AG10803 (cell line): ENCODE measurements around the gene SLC9A3.

ENCODE experiments used
- DNase-seq: peaks from one replicate; pipeline ENCODE4 v3.0.0; 2010; ENCODE audit warnings: low read depth
- H3K4me3 ChIP-seq: 2 replicates; pipeline ENCODE4 v1.5.1; 2011; ENCODE audit warnings: mild to moderate bottlenecking, low read length, control low read depth
- TF ChIP-seq, protein P1 (sequence below): conservative IDR thresholded peaks from 2 replicates; pipeline ENCODE4 v1.5.1; 2011; ENCODE audit warnings: mild to moderate bottlenecking, low read length, control low read depth, inconsistent platforms

Gene SLC9A3

DNA sequence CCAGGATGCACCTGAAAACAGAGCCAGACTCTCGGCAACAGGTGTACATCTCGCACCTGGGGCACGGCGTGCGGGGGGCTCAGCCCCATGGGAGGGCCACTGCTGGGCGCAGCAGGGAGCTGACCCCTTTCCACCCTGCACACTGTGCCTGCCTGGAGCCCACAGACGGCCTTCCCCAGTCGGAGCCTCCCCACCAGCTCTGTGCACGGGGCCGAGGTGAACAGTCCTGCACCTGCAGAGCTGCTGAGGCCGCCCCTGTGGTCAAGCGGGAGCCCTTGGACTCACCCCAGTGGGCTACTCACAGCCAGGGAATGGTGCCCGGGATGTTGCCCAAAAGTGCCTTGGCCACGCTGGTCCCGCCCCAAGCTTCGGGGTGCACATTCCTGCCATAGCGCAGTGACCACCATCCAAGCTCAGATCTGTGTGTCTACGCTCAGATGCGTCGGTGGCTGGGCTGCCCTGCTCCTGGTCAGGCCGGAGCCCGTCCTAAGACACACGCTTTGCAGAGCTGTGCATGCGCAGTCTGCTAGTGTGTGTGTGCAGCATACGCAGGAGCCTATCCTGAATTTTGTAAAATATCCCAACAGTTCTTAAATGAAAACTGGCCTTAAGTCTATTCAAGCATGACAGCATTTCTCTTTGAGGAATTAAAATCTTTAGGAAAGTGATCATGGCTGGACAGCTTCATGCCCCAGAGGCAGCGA lies 89.7 kb downstream of the SLC9A3 start:
- no peak for DNase-seq
- TF ChIP-seq, protein P1, sequence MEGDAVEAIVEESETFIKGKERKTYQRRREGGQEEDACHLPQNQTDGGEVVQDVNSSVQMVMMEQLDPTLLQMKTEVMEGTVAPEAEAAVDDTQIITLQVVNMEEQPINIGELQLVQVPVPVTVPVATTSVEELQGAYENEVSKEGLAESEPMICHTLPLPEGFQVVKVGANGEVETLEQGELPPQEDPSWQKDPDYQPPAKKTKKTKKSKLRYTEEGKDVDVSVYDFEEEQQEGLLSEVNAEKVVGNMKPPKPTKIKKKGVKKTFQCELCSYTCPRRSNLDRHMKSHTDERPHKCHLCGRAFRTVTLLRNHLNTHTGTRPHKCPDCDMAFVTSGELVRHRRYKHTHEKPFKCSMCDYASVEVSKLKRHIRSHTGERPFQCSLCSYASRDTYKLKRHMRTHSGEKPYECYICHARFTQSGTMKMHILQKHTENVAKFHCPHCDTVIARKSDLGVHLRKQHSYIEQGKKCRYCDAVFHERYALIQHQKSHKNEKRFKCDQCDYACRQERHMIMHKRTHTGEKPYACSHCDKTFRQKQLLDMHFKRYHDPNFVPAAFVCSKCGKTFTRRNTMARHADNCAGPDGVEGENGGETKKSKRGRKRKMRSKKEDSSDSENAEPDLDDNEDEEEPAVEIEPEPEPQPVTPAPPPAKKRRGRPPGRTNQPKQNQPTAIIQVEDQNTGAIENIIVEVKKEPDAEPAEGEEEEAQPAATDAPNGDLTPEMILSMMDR, result no peak
- no peak overlapping the region for H3K4me3 ChIP-seq

DNA sequence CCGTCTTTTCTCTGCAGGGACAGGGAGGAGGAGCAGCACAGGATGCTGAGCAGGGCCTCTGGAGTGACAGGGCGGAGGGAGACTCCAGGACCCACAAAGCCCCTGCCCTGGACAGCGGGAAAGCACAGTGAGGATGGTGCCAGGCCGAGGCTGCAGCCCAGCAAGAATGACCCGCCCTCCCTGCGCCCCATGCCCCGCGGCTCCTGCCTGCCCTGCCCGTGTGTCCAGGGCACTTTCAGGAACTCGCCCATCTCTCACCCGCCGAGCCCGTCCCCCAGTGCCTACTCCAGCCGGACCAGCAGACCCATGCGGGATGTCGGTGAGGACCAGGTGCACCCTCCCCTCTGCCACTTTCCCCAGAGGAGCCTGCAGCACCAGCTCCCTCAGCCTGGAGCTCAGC lies 90.4 kb downstream of the SLC9A3 start:
- no peak overlapping the region for H3K4me3 ChIP-seq
- TF ChIP-seq, protein P1, result no peak
- no peak for DNase-seq

DNA sequence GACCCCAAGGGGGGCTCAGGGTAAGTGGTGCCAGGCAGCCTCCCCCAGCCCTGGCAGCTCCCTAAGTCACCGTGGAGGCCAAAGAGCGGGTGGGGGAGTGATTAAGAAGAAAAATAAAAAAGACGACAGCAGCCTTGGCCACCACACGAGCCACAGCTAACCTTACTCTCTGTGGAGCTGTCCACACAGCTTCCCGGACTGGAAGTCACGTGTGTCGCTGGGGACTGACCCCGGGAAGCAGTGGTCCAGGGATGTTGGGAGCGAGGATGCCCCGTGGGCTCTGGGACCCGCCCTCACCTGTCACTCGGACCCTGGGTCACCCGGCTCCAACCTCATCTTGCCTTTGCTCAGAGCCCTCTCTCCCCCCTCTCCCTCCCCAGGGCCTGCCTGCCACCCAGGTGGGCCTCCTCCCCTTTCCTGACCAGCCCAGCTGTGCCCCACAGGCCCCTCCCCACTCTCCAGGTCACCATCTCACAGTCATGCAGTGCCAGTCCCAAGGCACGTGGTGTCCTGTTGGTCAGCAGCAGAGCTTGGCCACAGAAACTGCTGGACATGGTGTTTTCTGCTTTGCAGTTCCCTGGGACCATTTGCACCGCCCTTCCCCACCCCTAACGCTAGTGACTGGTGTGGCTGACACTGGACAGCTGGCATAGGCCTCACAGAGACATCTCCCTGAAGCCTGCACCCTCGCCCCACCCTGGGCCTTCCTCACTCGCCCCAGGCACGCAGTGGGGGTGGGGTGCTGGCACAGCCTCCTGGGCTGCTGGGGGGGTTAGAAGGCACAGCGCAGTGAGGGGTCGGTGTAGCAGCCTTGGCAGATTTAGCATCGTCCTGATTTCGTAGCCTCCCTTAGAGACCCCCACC lies 91.1 kb downstream of the SLC9A3 start:
- DNase-seq, result no peak
- TF ChIP-seq, protein P1, result no peak
- H3K4me3 ChIP-seq, result no peak overlapping the region

DNA sequence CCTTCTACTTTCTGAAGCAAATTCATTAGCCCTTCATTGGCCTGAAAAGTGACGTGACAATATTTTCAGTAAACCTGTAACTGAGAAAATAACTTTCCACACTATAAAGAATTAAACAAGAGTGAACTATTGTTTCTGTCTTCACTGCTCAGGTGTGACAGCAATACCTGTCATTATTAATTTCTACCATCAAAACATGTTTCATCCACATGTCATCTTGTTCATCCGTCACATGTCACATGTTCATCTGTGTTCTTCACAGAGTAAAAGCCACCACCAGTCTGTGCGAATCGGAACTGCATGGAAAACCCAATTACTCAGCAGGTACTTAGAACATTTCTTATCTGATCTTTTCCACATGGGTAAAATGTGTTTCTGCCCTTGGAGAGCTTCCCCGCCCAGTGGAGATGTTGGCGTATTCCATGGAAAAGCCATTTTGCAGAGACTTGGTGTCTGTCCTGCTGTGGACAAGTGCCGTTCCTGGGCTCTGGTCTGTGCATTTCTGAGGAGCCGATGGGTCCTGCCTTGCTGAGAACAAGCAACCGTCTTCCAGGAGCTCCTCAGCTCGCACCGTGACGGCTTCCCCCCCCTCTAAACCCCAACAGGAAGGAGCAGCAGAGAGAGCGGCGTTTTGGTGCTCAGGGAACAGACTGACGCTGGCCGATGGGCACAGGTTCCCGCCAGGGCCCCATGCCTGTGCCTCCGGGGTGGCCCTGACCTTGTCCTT lies 91.9 kb downstream of the SLC9A3 start:
- TF ChIP-seq, protein P1, result no peak
- DNase-seq, result no peak
- no peak overlapping the region for H3K4me3 ChIP-seq

DNA sequence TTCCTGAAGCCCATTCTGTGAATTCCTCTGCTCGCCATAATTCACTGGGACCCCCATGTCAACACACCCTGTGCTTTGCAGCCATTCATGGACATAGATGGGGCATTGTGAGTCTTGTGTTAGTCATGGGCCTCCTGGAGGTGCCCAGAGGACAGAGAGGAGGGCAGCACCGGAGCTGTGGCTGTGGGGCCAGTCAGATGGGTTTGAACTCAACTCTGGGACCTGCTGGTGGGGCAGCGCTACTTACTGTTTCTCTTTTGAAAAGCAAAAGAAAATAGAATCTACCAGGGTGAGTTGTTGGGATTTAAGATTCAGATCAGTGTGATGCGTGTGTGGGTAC lies 92.6 kb downstream of the SLC9A3 start:
- TF ChIP-seq, protein P1, result no peak
- H3K4me3 ChIP-seq, result no peak overlapping the region
- no peak for DNase-seq

DNA sequence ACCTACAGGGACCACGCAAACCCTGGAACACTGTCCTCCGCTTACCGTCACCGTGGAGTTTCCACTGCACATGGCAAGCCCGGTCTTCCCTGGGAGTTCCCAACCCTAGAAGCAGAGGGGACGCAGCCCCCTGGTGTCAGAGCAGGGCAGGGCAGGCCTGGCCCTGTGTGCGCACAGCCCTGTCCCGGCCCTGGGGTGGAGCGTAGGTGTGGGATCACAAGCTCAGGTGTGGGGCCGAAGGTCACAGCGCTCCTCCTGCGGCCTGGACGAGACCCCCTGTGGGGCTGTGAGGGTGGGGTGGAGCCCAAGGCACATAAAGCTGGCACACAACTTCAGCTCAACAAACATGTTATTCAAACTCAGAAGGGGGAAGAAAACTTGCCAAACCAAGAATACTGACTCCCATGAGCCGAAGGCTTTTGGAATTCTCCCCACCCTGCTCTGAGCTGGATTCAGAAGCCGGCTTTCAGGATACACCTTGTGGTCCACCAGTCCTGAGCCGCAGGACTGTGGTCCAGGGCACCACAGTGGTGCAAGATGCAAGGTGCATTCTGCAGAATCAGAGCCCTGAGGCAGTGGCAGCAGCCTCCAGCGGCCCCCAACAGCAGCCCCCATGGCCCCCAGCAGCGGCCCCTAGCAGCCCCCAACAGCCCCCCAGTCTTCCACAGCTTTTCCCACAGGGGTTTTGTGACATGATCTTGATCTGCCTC lies 93.1 kb downstream of the SLC9A3 start:
- no peak overlapping the region for H3K4me3 ChIP-seq
- TF ChIP-seq, protein P1, result peak; percentile 67
- peak; percentile 45 for DNase-seq
